Measurements from ENCODE around the gene BTF3. TPM values are rescaled to one million over a fixed set of nuclear protein-coding genes. Genes with fewer than 3 reads are reported as not detected.
A peak's percentile ranks its signal among the peaks of the same experiment; 100 is the strongest.

Gene BTF3
- total RNA-seq, 6 experiments from 2014 or later: 637 to 736 (median 692) TPM

GRCh38 chr5:73494721-73495120 is 3.5 kb upstream of the BTF3 start:
- no peak overlapping the region for H3K4me3 Mint-ChIP-seq
- H3K27me3 Mint-ChIP-seq (ENCODE audit: insufficient read depth): peaks cover 2% of the 10 kb centered on the region; the same call in 1 of the 2 replicates
- peaks cover 9% of the 10 kb centered on the region for H3K36me3 Mint-ChIP-seq (ENCODE audit: low read depth)
- no peak overlapping the region for H3K27ac Mint-ChIP-seq
- H3K9me3 Mint-ChIP-seq: no peaks in the 10 kb centered on the region
- H3K4me1 Mint-ChIP-seq (ENCODE audit: low read depth): peaks cover 22% of the 10 kb centered on the region
- TF ChIP-seq, protein P1, sequence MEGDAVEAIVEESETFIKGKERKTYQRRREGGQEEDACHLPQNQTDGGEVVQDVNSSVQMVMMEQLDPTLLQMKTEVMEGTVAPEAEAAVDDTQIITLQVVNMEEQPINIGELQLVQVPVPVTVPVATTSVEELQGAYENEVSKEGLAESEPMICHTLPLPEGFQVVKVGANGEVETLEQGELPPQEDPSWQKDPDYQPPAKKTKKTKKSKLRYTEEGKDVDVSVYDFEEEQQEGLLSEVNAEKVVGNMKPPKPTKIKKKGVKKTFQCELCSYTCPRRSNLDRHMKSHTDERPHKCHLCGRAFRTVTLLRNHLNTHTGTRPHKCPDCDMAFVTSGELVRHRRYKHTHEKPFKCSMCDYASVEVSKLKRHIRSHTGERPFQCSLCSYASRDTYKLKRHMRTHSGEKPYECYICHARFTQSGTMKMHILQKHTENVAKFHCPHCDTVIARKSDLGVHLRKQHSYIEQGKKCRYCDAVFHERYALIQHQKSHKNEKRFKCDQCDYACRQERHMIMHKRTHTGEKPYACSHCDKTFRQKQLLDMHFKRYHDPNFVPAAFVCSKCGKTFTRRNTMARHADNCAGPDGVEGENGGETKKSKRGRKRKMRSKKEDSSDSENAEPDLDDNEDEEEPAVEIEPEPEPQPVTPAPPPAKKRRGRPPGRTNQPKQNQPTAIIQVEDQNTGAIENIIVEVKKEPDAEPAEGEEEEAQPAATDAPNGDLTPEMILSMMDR (IDR thresholded peaks at IDR 0.05): no peak
- DNase-seq: no peak

DNA sequence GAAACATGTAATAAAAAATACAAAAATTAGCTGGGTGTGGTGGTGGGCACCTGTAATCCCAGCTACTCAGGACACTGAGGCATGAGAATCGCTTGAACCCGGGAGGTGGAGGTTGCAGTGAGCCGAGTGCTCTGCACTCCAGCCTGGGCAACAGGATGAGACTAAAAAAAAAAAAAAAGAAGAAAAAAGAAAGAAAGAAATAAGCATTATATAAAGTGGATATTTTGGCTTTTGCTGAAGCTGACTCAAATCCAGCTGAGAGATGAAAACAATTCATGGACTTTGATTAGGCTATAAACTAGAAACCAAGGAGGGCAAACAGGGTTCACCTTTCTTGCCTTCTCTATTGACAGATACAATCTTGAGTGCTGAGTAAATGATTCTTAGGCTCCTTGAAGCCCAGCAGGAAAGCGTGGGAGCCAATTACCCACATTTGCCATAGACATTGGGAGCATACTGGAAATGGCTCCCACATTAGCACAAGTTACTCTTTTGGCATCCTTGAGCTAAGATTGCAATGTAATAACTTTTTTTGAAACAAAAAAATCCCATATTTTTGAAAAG is 2.4 kb upstream of the BTF3 start:
- Mint-ChIP-seq H3K9me3 (no peaks in the 10 kb centered on the region), H3K27ac (no peak overlapping the region), H3K36me3 (ENCODE audit: low read depth) (peaks cover 18% of the 10 kb centered on the region), H3K4me3 (no peak overlapping the region), H3K4me1 (ENCODE audit: low read depth) (peaks cover 33% of the 10 kb centered on the region), H3K27me3 (ENCODE audit: insufficient read depth) (peaks cover 2% of the 10 kb centered on the region; the same call in 1 of the 2 replicates)
- DNase-seq: no peak
- TF ChIP-seq, protein P1 (IDR thresholded peaks at IDR 0.05): no peak

DNA sequence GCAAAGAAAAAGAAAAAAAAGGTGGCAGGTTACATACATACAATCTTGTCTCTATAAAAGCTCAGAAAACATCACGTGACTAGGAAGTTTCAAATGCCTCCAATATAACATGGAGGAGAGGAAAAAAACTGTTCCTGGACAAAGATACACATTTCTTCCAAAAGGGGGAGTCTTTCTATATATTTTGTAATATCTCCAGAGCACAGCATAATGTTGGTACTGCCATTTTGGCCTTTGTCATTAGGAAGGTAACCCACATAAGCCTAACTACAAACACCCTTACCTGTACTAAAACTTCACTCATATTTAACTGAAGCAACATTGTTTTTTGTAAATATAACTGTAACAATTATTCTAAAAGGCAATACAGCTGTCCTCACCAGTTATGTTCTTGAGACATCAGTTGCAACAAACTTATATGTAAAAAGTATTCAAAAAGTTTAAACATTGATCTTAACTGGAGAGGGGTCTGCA is 1.2 kb upstream of the BTF3 start:
- Mint-ChIP-seq H3K4me1 (ENCODE audit: low read depth) (peaks cover 41% of the 10 kb centered on the region), H3K27me3 (ENCODE audit: insufficient read depth) (peaks cover 2% of the 10 kb centered on the region; the same call in 1 of the 2 replicates), H3K36me3 (ENCODE audit: low read depth) (peaks cover 26% of the 10 kb centered on the region), H3K27ac (peak overlapping the region; percentile 99; the same call in 1 of the 2 replicates), H3K4me3 (no peak overlapping the region; the same call in 1 of the 2 replicates), H3K9me3 (no peaks in the 10 kb centered on the region)
- TF ChIP-seq, protein P1 (IDR thresholded peaks at IDR 0.05): peak; percentile 77
- peak; percentile 69 for DNase-seq

GRCh38 chr5:73497497-73498056 is 665 bp upstream of the BTF3 start:
- peaks cover 31% of the 10 kb centered on the region for H3K36me3 Mint-ChIP-seq (ENCODE audit: low read depth)
- peak overlapping the region; percentile 99 for H3K27ac Mint-ChIP-seq
- peak overlapping the region; percentile 96 for H3K4me3 Mint-ChIP-seq
- peaks cover 45% of the 10 kb centered on the region for H3K4me1 Mint-ChIP-seq (ENCODE audit: low read depth)
- H3K9me3 Mint-ChIP-seq: no peaks in the 10 kb centered on the region
- H3K27me3 Mint-ChIP-seq (ENCODE audit: insufficient read depth): peaks cover 2% of the 10 kb centered on the region; the same call in 1 of the 2 replicates
- TF ChIP-seq, protein P1 (IDR thresholded peaks at IDR 0.05): no peak
- DNase-seq: no peak

GRCh38 chr5:73499187-73499586 is 945 bp downstream of the BTF3 start:
- DNase-seq: no peak
- Mint-ChIP-seq H3K9me3 (no peaks in the 10 kb centered on the region), H3K27me3 (ENCODE audit: insufficient read depth) (peaks cover 2% of the 10 kb centered on the region; the same call in 1 of the 2 replicates), H3K4me3 (peak overlapping the region; percentile 96), H3K27ac (peak overlapping the region; percentile 99), H3K4me1 (ENCODE audit: low read depth) (peaks cover 45% of the 10 kb centered on the region), H3K36me3 (ENCODE audit: low read depth) (peaks cover 32% of the 10 kb centered on the region)
- TF ChIP-seq, protein P1 (IDR thresholded peaks at IDR 0.05): no peak
